ENCODE data around the gene AKR1D1.

DNA sequence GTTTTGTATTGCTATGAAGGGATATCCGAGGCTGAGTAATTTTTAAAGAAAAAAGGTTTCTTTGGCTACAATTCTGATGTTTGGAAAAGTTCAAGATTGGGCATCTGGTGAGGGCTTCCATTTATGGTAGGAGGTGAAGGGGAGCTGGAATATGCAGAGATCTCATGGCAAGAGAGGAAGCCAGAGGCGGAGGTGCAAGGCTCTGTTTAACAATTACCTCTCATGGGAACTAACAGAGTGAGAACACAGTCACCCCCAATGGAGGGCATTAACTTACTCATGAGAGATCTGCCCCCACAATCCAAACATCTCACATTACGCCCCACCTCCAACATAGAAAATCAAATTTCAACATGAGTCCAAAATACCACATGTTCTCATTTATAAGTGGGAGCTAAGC lies 62.0 kb downstream of the AKR1D1 start:
- TF ChIP-seq, protein P1, sequence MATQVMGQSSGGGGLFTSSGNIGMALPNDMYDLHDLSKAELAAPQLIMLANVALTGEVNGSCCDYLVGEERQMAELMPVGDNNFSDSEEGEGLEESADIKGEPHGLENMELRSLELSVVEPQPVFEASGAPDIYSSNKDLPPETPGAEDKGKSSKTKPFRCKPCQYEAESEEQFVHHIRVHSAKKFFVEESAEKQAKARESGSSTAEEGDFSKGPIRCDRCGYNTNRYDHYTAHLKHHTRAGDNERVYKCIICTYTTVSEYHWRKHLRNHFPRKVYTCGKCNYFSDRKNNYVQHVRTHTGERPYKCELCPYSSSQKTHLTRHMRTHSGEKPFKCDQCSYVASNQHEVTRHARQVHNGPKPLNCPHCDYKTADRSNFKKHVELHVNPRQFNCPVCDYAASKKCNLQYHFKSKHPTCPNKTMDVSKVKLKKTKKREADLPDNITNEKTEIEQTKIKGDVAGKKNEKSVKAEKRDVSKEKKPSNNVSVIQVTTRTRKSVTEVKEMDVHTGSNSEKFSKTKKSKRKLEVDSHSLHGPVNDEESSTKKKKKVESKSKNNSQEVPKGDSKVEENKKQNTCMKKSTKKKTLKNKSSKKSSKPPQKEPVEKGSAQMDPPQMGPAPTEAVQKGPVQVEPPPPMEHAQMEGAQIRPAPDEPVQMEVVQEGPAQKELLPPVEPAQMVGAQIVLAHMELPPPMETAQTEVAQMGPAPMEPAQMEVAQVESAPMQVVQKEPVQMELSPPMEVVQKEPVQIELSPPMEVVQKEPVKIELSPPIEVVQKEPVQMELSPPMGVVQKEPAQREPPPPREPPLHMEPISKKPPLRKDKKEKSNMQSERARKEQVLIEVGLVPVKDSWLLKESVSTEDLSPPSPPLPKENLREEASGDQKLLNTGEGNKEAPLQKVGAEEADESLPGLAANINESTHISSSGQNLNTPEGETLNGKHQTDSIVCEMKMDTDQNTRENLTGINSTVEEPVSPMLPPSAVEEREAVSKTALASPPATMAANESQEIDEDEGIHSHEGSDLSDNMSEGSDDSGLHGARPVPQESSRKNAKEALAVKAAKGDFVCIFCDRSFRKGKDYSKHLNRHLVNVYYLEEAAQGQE (IDR thresholded peaks at IDR 0.05; ENCODE audit: insufficient read depth in 1 of 2, low read depth in 2 of 2, low read length in 1 of 2): no peak
- no peak for TF ChIP-seq POLR2AphosphoS5 (IDR thresholded peaks at IDR 0.05; ENCODE audit: low read depth, low read length)
- TF ChIP-seq, protein P2, sequence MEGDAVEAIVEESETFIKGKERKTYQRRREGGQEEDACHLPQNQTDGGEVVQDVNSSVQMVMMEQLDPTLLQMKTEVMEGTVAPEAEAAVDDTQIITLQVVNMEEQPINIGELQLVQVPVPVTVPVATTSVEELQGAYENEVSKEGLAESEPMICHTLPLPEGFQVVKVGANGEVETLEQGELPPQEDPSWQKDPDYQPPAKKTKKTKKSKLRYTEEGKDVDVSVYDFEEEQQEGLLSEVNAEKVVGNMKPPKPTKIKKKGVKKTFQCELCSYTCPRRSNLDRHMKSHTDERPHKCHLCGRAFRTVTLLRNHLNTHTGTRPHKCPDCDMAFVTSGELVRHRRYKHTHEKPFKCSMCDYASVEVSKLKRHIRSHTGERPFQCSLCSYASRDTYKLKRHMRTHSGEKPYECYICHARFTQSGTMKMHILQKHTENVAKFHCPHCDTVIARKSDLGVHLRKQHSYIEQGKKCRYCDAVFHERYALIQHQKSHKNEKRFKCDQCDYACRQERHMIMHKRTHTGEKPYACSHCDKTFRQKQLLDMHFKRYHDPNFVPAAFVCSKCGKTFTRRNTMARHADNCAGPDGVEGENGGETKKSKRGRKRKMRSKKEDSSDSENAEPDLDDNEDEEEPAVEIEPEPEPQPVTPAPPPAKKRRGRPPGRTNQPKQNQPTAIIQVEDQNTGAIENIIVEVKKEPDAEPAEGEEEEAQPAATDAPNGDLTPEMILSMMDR (IDR thresholded peaks at IDR 0.05): no peak
